ENCODE measurements around the gene CAMK2D.
A peak's percentile ranks its signal among the peaks of the same experiment; 100 is the strongest.

CAMK2D gene

DNA sequence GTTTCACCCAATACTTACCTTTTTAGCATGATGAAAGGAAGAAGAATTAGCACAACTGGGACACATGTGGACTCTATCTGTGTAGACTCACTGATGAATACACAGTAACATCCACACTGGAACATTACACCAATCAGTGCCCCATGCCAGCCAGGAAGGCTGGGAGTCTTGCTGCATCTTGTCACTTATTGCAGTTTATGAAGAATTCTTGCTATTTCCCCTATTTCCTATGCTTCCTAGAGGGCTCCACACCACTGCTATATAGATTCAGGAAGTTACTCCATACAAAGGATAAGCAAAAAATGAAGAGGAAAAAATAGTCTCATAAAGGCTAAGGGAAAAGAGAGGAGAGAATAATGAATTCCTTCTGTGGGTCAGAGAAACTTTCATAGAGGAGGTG lies 201.0 kb downstream of the CAMK2D start:
- DNase-seq: no peak

DNA sequence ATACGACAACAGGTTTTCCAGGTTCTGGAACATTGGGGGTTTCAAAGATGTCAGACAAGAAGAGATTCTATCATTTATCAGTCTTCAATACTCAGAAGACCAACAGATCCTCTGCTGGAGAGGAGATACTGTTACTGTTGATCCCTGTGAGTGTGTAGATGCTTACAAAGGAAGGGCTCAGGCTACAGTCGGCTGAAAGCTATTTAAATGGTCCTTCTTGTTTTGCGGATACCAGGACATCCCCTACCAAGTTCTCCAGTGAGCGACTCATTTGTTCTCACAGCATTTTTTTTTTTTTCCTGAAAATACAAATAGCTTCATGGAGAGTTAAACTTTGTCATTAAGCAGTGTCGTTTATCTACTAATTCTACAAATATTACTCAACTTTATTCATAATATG lies 201.6 kb downstream of the CAMK2D start:
- DNase-seq: no peak

DNA sequence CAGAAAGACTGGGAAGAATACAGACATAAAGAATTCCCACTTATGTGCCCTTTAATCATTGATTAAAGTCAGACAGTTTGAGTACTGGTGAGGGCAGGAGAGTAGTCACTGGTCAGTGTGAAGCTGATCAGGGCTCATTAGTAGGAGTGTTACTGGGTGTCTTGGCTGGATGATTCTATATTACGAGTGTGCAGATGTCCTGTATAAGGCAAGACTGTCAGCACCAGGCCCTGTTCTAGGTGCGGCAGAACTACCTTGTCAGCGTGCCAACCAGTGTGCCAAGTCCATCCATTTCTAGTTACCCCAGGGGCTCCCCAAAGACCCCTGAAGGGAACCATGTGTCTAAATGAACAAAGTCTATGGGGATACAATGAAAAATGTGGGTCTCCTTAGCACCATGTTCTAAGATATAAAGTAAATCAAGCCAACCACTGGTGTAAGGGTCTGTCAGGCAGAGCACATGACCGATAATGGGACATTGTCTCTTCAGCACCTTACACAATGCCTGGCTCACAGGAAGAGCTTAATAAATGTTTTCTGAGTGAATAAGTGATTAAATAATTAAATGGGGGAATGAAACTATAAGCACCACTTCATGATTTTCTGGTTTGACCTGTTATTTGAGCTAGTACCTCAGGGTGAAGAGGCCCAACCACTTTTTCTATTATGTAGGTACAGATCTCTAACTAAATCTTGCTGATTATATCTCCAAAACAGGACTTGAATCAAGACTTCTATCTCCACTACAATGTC lies 205.0 kb downstream of the CAMK2D start:
- DNase-seq: no peak

DNA sequence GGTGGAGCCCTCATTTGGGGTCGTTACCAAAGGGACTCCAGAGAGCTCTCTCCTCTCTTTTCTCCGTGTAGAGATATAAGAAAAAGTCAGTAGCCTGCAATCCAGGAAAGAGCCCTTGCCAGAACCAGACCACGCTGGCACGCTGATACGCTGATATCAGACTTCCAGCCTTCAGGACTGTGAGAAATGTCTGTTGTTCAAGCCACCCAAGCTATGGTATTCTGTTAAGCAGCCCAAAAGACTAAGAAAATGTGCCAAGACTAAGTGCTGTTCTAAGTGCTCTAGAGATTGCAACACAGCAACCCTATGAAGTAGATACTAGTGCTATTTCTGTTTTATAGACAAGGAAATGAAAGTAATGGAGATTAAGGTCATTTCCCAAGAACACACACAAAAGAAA lies 205.7 kb downstream of the CAMK2D start:
- no peak for DNase-seq

DNA sequence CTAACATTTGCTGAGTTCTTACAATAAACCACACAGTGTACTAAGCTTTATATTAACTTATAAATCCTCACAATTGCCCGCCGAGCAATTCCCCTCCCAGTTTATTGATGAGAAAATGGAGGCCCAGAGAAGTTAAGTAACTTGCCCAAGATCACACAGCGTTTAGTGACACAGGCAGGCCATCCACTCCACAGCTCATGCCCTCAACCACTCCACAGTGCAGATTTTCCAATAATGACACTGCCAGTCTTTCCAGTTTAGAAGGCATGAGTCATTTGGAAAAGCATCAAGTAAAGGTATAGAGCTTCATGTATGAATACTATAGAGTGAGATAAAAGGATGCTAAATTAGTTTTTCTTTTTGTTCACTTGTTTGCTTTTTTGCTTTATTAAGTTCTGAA lies 208.5 kb downstream of the CAMK2D start:
- DNase-seq: no peak

DNA sequence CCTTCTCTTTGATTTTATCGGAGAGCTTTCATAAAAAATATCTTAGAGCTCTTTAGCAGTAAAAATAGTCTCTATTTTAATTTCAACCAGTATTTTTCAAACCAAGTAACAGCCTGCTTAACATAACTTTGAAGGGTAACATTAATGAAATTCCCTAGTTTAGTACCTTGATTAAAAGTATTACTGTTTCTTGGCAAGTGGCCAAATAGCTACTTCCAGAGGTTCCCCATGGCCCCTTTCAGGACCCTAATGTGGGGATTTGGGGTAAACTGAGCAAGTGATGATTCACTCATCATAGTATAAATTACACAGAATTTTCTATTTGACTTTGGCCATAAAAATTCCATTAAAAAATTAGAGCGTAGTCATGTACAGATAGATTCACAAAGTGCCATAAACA lies 211.0 kb downstream of the CAMK2D start:
- no peak for DNase-seq

DNA sequence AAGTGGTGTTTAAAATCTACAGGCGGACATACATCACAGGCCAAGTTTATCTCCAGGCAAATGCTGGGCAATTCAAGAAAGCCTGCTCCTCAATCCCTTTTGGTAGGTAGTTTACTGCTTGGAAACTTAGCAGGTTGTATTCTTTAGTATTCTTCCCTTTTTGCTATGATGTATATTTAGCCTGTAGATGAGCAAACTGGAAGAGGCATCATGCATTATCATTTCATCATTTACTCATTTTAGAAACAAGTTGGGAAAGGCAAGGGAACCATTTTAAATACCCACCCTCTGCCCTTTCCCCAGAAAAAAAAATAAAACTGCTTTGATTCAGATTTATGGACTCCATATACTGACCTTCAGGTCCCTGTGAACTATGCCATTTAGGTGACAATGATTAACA lies 213.2 kb downstream of the CAMK2D start:
- no peak for DNase-seq

DNA sequence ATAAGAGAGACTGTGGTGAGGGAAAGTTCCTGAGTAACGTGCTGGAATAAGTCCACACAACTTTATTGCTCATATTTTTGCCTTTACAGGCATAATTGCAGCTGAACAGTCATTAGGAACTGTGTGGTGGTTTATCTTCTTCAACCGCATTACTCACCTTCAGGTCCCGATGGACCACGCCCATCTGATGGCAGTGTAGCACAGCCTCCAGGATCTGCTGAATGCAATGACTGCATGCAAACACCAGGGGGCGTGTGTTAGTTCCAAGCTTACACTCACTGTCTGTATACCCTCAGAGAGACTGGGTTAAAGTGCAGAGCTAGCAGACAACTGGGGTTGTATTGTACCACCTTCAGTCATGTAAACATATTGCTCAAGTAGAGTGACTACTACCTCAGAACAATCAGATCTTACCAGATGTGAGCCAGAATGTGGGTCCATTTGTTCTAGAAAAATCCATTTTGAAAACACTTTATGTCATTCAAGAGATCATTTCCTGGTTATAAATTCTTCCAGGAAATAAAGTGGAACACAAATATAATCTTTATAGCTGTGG lies 214.0 kb downstream of the CAMK2D start:
- DNase-seq: peak; percentile 73

DNA sequence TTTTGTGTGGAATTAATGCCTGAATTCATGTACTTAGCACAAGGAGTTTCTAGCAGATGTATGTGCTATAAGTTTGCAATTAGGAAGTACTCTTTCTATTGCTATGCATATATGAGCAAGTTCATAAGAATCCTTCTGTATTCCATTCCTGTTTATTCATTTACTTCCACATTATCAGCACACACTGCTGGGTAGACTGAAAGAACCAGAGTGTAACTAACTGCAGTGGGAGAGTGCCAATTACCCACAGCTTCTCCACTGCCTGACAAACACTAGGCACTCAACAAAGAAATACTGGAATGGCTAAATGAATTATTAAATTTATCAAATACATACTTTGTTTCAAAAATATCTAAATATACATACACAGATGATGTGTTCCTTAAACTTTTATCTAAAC lies 219.6 kb downstream of the CAMK2D start:
- DNase-seq: no peak

DNA sequence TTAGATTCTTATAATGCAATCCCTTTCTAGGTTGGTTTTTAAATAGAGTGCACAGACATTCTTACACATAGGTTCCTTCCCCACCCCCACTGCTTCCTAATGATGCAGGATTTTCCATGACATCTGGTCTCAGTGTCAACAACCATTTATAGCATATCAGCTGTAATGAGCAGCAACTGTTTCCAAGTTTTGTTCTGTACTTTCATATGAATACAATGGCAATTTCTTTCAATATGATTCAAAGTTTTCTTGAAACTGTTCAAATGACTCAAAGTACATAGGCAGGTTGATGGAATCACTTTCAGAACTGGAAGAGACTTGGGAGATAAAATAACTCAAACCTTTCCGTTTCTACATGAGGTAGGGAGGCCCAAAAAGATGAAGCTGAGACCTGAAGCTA lies 220.7 kb downstream of the CAMK2D start:
- no peak for DNase-seq

DNA sequence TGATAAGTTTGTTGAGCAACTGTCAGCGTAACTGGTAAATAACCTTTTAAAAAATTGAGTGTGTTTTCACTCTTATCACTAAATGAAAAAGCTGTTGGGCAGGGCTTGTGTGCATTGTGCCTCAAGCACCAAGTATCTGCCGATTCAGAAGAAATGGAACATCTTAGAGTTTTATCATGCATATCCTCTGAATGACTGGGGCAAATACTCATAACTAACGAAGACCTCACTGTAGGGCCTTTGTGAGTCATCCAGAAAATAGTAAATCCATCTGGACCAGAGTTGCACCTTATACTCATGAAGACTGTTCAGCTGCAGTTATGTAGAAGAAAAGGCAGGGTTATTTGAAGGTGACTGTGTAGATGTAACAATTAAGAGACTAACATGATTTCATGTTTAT lies 222.1 kb downstream of the CAMK2D start:
- DNase-seq: no peak

DNA sequence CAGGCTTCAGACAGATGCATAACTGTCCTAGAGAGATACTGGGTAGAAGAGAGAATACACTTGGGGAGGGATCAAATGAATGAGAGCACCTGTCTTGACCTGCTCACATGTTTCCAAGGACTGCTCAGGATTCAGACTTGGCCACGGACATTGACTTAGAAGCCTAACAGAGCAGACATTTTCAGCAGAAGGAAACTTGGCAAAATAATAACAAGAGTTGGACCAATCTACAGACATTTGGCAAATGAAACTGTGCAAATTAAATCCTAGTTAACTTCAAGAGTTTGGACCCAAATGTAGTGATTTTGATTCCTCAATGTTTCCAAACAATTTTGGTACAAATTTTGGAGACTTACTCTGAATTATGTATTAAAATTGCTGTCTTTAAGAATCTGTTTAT lies 223.9 kb downstream of the CAMK2D start:
- no peak for DNase-seq

DNA sequence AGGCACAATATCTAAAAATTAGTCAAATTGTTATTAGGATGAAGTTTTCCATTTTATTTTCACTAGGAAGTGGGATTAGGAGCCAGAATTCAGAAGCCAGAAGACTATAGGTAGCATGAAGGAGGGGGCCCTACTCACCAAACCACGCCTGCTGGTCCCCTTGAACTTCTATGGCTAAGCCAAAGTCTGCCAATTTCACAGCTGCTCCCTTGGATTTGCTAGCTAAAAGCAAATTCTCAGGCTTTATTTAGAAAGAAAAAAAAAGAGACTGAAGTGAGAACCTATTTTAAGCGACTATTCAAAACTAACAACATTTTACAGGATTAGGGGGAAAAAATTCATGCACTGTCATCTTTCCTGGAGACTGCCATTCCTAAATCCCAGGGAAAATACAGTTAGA lies 224.3 kb downstream of the CAMK2D start:
- DNase-seq: no peak

DNA sequence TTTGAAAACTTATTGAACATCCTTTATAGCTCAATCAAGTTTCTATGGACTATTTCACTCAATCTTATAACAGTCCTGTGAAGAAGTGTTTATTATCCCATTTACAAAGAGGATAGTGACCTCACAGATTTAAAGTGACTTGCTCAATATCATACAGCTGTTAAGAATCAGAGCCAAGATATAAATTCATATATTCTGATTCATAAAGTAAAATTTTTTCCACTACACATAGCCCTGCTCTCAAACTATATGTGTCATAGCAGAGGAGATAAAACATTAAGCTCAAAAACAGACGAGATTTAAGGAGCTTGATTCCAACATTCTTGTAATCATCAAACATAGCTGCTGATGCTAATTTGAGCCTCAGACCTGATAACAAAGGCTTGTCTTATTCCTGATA lies 226.8 kb downstream of the CAMK2D start:
- DNase-seq: no peak

DNA sequence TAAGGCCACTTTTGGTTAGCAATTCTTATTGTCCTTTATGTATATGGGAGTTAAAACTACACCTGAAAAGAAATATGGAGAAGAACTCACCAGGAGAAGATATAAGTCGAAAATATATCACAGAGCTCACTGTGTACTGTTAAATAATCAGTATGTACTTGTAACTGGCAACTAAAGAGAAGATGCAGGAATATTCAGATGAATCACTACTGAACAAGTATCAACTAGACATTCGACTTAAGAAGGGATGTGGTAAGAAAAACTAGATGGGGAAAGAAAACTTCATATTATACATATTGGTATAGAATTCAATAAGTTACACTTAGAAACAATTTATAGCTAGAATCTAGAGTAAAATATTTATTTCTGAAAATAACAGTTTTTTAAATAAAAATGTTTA lies 230.0 kb downstream of the CAMK2D start:
- no peak for DNase-seq

DNA sequence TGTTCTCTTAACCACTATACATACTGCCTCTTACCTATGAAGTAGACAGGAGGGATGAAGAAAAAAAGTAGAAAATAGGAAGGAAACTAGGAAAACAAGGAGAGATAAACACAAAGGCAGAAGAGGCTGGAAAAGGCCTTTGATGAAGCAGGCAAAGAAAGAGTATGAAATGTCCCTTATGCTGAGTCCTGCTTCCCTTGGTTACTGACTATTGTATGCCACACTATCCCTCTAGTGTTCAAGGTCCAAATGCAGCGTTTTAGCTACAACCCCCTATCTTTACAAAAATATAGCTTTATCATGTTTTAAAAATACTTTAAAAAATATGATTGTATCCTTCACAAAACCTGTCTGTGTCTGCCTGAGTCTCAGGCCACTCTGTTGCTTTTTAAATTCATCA lies 233.1 kb downstream of the CAMK2D start:
- DNase-seq: no peak

DNA sequence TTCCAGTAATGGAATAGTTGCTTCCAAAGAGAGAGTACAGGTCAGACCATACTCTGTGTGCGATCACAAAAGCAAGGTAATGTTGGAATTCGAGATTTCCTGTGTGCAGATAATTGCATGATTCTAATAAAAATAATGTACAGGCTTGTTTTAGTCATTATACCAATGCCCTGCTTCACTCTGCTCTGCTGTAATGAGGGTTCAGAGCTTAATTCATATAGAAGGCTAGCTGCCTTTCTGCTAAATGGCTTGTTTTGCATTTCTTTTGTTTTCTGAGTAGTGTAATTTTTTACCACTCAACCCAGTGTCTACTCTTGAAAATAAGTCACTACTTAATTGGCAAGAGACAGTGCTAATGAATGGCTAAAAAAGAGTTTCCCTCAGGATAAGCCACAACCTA lies 236.0 kb downstream of the CAMK2D start:
- DNase-seq: no peak

DNA sequence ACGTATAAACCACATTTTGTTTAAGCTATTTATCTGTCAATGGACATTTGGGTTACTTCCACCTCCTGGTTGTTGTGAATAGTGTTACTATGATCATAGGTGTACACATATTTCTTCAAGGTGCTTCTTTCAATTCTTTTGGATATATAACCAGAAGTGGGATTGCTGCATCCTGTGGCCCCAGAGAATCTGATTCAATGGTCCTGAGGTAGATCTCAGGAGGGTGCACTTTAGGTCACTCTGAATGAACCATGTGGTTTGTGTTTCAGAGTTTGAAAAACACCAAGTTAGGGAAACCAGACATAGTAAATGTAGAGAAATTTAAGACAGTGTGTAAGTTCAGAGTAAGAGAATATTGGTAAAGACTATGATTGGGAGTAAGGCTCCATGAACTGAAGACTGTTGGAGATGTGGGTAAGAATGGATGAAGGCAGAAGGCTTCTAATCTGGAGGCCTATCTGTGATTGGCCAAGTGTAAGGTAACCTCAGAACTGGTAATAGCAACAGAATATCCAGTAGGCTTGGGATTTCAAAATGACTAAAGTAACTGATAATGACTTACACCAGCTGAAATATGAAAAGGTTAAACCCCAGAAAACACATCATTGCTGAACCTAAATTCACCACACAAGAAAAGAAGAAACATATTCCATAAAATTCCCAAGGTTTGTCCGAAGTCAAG lies 236.9 kb downstream of the CAMK2D start:
- DNase-seq: no peak

DNA sequence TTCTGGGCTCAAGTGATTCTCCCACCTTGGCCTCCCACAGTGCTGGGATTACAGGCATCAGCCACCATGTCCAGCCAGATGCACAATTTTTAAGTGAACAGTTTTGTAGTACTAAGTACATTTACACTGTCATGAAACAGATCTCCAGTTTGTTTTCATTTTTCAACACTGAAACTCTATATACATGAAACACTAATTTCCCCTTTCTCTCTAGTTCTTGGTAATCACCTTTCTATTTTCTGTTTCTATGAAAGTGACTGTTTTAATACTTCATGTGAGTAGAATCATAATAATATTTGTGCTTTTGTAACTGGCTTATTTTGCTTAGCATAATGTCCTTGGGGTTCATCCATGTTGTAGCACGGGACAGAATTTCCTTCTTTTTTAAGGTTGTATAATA lies 237.4 kb downstream of the CAMK2D start:
- no peak for DNase-seq

DNA sequence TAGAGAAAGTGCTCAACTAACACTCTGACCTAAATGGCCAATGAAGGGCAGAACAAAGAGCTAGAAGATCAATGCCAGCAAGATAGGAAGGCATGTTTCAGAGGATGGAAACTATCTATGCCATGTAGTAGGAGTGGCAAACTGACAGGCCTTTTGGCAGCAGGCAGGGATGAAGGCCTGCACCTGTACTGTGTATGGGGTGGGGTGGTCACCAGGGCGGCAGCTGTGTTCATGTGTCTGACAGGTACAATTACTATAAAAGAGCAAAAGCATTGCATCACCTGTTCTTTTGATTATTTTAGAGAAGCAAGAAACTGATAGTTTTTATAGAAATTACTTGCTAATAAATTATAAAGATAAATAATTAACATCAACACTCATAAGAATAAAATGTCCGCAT lies 239.1 kb downstream of the CAMK2D start:
- DNase-seq: no peak

DNA sequence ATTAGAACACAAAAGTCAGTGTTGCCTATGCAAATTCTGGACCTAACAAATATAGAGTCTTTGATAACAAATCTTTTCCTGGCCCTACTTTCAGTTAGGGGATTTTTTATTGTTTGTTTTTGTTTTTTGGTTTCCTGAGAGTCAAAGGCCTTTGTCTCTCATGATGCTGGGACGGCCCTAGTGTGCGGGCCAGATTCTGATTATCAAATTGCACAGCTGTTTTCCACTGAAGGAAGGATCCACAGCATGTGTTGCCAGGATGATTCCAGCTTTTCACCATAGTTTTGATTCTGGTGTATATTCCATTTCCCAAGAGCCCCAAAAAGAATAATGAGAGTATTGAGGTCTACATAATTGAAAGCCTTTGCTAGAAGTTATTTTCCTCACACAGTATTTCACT lies 248.2 kb downstream of the CAMK2D start:
- DNase-seq: no peak

DNA sequence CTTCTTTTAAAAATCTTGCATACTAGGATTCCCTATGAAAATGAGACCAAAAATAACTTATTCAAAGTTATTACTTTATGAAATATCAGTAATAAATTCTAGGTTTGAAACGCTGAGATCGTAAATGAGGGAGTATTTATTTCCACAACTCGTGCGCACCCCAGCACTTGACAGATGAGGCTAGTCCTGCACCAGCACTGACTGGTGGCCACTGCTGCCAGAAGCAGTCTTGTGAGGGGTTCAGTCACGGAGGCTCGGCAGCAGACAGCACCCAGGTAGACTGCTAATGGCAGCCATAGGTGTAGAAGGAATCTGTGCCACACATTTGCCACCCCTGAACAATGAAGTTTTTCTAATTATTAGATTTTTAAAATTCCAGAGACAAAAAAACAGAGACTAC lies 248.7 kb downstream of the CAMK2D start:
- DNase-seq: no peak

DNA sequence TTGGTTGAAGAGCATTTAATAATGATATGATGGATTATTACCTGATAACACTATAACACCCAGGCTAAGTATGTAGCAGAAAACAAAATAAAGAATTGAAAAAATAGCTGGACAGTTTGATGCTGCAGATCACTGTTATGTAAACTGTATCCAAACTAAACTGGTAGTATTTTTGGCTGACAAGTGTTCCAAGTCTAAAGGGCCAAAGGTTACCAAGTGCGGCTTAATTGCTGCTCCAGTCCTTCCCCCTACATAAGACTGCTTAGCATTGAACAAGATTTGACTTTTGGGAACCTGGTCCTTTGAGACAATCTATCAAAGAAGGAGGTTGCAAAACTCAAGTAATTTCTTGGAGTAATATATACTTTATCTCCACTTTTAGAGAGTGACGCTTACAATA lies 249.6 kb downstream of the CAMK2D start:
- DNase-seq: no peak

DNA sequence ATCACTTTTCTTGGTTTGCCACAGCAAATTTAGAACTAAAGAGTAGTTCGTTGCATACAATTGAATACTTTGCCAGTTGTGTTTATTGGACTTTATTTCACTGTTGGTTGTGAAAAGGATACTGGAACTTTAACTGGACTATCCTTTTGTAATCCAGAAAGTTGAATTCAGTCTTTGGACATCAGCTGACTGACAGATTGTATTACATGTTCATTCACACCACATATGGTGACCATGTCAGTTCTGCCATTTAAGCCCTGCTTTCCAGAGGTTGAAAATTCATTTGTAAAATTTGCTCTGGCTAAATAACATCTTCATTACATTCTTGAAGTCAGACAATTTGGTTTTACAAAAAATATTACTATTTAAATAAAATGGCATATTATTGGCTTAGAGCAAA lies 251.7 kb downstream of the CAMK2D start:
- DNase-seq: no peak

DNA sequence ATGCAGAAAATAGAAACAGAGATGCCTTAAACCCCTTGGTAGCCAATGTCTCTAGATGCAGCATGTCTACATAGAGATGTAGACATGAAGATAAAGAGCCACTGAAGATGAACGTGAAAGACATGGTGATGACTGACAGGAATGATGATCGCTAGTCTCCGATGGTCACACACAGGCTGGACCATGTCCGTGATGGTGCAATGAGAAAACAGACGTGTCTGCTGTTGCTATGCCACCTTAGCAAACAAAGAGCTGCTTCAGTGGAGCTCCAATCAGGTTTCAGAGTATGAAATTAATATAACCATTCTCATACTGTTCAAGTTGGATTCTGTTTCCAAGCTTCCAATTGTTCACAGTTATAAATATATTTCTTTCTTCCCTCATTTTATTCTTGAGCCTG lies 256.5 kb downstream of the CAMK2D start:
- no peak for DNase-seq
